Kidney (tissue), 14 donors: Measurements from ENCODE around the gene SRD5A3. TPM values are rescaled to one million over a fixed set of nuclear protein-coding genes. Genes with fewer than 3 reads are reported as not detected.

Source experiments
- DNase-seq, 5 donors: peaks; one replicate each; pipeline ENCODE4 v3.0.0-alpha.2; 2013 to 2020
- FAIRE-seq: peaks from 2 replicates; lab custom pipeline; 2012; peaks lifted over from hg19 to GRCh38; lab: Jason Lieb, UNC
- H3K27ac ChIP-seq, 2 donors: one replicate each; pipeline ENCODE4 v1.7.0; 2013; ENCODE audit warnings: low read depth in 2 of 2, low read length in 2 of 2, inconsistent platforms in 1 of 2
- H3K27me3 ChIP-seq: one replicate; pipeline ENCODE4 v1.7.1; 2013; ENCODE audit warnings: low read length, inconsistent platforms; ENCODE audit not compliant: control insufficient read depth, insufficient read depth
- H3K36me3 ChIP-seq, 3 donors: one replicate each; pipeline versions ENCODE4 v1.7.0 to v1.7.1; 2013; ENCODE audit warnings: low read length in 3 of 3, control low read depth in 1 of 3, inconsistent platforms in 1 of 3; ENCODE audit not compliant: insufficient read depth in 3 of 3, control insufficient read depth in 2 of 3
- H3K4me1 ChIP-seq, 3 donors: one replicate each; pipeline versions ENCODE4 v1.7.0 to v1.7.1; 2013; ENCODE audit warnings: low read length in 3 of 3, inconsistent platforms in 1 of 3, low read depth in 1 of 3; ENCODE audit not compliant: control insufficient read depth in 2 of 3, insufficient read depth in 2 of 3
- H3K4me3 ChIP-seq, 3 donors: one replicate each; pipeline versions ENCODE4 v1.7.0 to v1.8.1; 2013; ENCODE audit warnings: low read length in 3 of 3, control low read depth in 1 of 3, inconsistent platforms in 1 of 3
- H3K9ac ChIP-seq, 3 donors: one replicate each; pipeline versions ENCODE4 v1.7.0 to v1.7.1; 2013; ENCODE audit warnings: low read length in 3 of 3, control low read depth in 1 of 3, inconsistent platforms in 1 of 3
- H3K9me3 ChIP-seq, 3 donors: one replicate each; pipeline versions ENCODE4 v1.7.0 to v1.7.1; 2013; ENCODE audit warnings: low read length in 3 of 3, control low read depth in 1 of 3, inconsistent platforms in 1 of 3; ENCODE audit not compliant: control insufficient read depth in 2 of 3, insufficient read depth in 1 of 3
- intact Hi-C: fragments of 100-400 bp; cut with DNase I; formaldehyde crosslinking; loops from one replicate; pipeline ENCODE4 v1.11.1; 2022
- polyA plus RNA-seq: library from polyadenylated mRNA; stranded (reverse); fragments of 350-450 nt; fragmentation: Illumina TruSeq; extraction: RNeasy Lipid Tissue Mini Kit (QIAGEN cat#74804); gene quantifications from one replicate; pipeline ENCODE4 v1.2.3, GENCODE V29; 2014; ENCODE audit warnings: low read depth, low replicate concordance; ENCODE audit not compliant: insufficient read depth
- total RNA-seq: library from RNA; stranded (reverse); fragmentation: NEBNext Ultra II Directional; extraction: Animal tissue kit (Norgen Biotek cat#: 25700); gene quantifications from one replicate; pipeline ENCODE4 v1.2.1, GENCODE V29; 2021
- TF ChIP-seq, protein P1 (sequence below): IDR thresholded peaks from 3 replicates; pipeline ENCODE4 v1.5.1; 2012; ENCODE audit warnings: mild to moderate bottlenecking, moderate library complexity, borderline replicate concordance; ENCODE audit not compliant: insufficient read depth; ENCODE audit errors: extremely low read depth
- donor health status: control.
- donor health status: control.
- donor health status: control.
- donor health status: control.
- donor health status: control.
- donor health status: DM: yes; HTN: yes; CAD: no.
- donor health status: Normal renal cell carcinoma (clear cell type).

Gene SRD5A3
- total and polyA plus RNA-seq, 2 donors from 2014 or later = 10.6 to 21.5 TPM

DNA sequence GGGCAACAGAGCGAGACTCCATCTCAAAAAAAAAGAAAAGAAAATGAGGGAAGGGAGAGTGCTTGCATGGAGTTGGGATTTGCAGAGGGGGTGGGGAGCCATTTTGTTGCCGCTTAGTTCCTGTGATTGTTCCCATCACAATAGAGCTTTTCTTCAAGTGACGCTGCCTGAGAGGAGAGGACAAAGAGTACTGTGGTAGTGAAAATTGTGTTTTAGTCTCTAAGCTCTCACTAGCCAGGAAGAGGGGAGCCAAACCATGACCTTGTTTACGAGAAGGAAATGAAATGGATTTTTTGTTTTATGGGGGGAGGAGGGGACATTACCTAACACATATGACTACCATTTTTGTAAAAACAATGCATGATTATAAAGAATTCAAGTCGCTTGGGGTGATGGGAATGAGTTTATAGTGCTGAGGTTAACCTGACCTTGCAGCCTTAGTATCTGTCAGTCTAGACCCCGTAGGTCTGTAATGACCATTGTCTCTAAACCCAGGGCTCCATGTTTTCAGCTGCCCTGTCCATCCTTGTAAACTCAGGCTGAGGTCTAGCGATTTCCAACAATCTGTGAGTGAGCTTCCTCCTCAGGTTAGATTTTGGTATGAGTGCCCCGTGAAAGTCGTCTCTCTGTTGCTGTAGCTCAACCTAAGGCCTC lies 18.8 kb downstream of the SRD5A3 start:
- Histone ChIP-seq H3K36me3 (no peaks in the 10 kb centered on the region), H3K4me1 (peaks cover 0 to 5% (median 5%) of the 10 kb centered on the region in 3 donors), H3K9me3 (no peaks in the 10 kb centered on the region), H3K9ac (no peak overlapping the region), H3K27me3 (no peaks in the 10 kb centered on the region), H3K4me3 (no peak overlapping the region), H3K27ac (no peak overlapping the region)
- TF ChIP-seq, protein P1, sequence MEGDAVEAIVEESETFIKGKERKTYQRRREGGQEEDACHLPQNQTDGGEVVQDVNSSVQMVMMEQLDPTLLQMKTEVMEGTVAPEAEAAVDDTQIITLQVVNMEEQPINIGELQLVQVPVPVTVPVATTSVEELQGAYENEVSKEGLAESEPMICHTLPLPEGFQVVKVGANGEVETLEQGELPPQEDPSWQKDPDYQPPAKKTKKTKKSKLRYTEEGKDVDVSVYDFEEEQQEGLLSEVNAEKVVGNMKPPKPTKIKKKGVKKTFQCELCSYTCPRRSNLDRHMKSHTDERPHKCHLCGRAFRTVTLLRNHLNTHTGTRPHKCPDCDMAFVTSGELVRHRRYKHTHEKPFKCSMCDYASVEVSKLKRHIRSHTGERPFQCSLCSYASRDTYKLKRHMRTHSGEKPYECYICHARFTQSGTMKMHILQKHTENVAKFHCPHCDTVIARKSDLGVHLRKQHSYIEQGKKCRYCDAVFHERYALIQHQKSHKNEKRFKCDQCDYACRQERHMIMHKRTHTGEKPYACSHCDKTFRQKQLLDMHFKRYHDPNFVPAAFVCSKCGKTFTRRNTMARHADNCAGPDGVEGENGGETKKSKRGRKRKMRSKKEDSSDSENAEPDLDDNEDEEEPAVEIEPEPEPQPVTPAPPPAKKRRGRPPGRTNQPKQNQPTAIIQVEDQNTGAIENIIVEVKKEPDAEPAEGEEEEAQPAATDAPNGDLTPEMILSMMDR = no peak
- intact Hi-C loops = no loop called here
- no peak for FAIRE-seq
- no peak for DNase-seq

DNA sequence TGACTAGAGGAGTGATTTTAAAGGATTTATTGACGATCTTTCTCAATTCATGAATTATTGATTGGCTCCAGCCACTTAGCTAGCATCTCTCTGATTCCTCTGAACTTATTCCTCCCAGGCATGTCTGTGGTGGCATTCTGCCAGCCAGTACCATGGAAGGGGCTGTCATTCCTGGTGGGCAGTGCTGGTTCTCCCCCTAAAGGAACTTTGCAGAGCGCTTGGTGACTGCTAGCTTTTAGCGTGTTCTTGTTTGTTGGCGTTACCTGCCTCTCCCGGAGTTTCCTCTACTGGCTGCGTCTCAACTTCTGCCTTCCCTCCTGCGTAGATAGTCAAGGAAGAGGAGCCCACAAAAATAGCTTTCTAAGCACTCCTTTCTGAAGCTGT lies 19.3 kb downstream of the SRD5A3 start:
- Histone ChIP-seq H3K36me3 (no peaks in the 10 kb centered on the region), H3K9ac (no peak overlapping the region), H3K4me1 (peaks cover 0 to 5% (median 5%) of the 10 kb centered on the region in 3 donors), H3K27ac (no peak overlapping the region), H3K9me3 (no peaks in the 10 kb centered on the region), H3K27me3 (no peaks in the 10 kb centered on the region), H3K4me3 (no peak overlapping the region)
- intact Hi-C loops = no loop called here
- TF ChIP-seq, protein P1 = no peak
- DNase-seq = no peak
- FAIRE-seq = no peak

DNA sequence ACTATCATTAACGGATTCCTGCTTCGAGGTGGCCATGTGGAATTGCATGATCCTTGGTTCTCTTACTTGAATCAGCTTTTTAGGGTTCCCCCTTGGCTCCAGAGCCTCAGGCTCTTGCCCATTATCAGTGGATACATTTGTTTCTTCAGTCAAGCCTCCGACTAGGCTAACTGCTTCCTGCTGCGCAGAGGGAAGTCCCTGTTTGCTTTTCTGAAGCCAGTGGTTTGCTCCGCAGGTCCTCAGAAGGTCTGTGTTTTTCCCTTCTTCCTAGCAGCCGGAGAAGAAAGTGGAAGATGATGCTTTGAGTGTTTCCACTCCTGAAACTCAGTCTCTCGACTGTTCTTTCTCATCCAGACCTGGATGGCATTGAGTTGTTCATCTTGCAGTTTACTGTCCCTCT lies 20.6 kb downstream of the SRD5A3 start:
- Histone ChIP-seq H3K9me3 (no peaks in the 10 kb centered on the region), H3K36me3 (no peaks in the 10 kb centered on the region), H3K27ac (no peak overlapping the region), H3K9ac (no peak overlapping the region), H3K4me3 (no peak overlapping the region), H3K27me3 (no peaks in the 10 kb centered on the region), H3K4me1 (peaks cover 0 to 5% (median 5%) of the 10 kb centered on the region in 3 donors)
- no peak for FAIRE-seq
- no peak for DNase-seq
- intact Hi-C loops = no loop called here
- TF ChIP-seq, protein P1 = no peak
